GOT3 (cell line): ENCODE data around the gene GFAP.

ENCODE experiments used
- DNase-seq: peaks from one replicate; lab custom pipeline; 2025; ENCODE audit warnings: mixed read lengths; lab: John Stamatoyannopoulos, UW

The GFAP gene

DNA sequence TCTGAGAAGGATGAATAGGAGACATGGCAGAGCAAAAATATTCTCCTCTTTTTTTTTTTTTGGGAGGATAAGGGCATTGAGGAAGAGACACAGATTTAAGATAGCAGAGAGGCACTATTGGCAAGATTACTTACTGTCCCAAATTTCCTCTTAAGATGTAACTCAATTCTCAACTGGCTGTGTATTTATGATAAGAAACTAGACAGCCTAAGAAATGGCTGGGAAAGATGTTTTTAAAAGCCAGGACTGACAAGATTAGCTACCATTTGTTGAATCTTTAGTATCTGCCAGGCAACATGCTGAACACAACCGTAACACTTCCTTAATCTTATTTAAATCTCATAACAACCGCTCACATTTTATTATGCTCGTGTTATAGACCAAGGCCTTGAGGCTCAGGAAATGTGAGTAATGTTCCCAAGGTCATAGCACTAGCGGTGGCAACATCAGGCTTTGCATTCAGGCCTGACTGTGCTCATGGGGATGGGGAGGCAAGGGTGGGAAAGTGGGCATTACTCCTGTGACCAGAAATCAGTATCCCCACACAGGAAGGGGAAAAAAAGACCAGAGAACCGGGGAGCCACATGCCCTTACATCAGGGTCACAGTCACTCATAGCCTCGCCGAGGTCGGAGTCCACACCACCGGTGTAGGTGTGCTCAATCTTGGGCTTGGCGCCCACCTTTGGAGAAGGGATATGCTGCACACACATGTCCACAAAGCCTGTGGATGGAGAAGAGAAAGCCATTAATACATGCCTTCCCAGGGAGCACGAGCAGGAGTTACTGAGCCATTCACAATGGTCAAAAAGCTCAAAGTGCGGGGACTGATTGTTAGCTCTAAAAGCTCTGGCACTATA, 52.0 kb downstream of the GFAP start:
- no peak for DNase-seq

GRCh38 chr17:44862278-44862914, 52.9 kb downstream of the GFAP start:
- DNase-seq, result no peak

DNA sequence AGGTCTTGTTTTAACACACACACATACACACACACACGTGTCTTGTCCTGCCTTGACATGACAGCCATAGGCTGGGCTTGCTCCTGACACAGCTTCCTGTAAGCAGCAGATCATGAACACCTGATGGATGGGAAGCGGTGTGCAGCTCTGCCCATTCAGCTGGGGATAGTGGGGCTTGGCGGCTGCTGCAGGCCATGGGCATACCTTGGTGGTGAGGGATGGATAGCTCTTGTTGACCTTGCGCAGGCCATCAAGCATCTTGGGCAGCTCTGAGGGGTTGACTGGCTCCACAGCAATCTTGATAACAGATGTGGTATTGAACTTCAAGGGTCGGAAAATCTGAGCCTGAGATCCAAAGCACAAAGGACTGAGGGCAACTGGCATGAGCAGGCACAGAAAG, 55.6 kb downstream of the GFAP start:
- DNase-seq, result no peak

DNA sequence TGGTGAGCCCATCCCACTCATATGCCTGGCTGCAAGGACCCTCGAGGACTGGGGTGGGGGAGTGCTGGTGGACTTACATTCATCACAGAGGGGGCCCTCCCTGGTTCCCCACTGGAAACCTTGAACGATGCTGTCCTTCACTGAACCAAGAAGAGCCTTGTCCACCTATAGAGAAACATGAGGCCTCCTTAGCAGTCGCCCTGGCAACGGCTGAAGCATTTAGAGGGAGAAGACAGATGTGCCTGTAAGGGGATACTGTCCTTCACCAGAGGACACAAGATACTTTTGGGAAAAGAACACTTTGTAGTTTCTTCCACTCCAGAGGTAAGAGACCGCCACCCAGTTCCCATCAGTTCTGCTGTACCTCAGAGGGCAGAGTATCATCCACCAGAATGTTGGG, 61.1 kb downstream of the GFAP start:
- no peak for DNase-seq
